Cortex of kidney (tissue), 1 donor: Measurements from ENCODE around the gene MAPK7.

Experiments
- DNase-seq: peaks from one replicate; lab custom pipeline; 2025; lab: John Stamatoyannopoulos, UW

Gene MAPK7

GRCh38 chr17:19381361-19381740 lies 3.1 kb downstream of the MAPK7 start:
- DNase-seq, result no peak

DNA sequence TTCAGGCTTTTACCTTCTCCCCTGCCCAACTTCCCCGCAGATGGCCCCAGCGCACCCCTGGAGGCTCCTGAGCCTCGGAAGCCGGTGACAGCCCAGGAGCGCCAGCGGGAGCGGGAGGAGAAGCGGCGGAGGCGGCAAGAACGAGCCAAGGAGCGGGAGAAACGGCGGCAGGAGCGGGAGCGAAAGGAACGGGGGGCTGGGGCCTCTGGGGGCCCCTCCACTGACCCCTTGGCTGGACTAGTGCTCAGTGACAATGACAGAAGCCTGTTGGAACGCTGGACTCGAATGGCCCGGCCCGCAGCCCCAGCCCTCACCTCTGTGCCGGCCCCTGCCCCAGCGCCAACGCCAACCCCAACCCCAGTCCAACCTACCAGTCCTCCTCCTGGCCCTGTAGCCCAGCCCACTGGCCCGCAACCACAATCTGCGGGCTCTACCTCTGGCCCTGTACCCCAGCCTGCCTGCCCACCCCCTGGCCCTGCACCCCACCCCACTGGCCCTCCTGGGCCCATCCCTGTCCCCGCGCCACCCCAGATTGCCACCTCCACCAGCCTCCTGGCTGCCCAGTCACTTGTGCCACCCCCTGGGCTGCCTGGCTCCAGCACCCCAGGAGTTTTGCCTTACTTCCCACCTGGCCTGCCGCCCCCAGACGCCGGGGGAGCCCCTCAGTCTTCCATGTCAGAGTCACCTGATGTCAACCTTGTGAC lies 3.6 kb downstream of the MAPK7 start:
- no peak for DNase-seq

DNA sequence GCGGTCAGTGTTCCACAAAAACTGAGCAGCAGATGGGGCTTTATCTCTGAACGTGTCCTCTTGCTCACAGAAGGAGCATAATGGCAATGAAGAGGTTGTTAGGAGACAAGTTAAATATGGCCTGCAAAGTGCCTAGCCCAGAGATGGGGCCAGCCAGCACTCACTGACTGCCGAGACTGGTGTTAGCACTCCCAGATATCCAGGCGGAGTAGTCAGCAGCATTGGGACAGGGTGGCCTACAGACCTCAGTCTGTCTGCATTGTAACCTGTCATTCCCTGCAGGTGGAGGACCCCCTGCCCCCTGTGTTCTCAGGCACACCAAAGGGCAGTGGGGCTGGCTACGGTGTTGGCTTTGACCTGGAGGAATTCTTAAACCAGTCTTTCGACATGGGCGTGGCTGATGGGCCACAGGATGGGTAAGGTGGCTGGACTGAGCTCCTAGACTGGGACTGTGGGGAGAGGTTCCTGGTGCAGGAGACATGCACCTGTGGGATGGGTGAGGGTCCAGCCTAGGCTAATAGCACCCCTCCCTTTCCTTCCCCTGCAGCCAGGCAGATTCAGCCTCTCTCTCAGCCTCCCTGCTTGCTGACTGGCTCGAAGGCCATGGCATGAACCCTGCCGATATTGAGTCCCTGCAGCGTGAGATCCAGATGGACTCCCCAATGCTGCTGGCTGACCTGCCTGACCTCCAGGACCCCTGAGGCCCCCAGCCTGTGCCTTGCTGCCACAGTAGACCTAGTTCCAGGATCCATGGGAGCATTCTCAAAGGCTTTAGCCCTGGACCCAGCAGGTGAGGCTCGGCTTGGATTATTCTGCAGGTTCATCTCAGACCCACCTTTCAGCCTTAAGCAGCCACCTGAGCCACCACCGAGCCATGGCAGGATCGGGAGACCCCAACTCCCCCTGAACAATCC lies 4.5 kb downstream of the MAPK7 start:
- no peak for DNase-seq

- DNase-seq, result no peak
Observed at GRCh38 chr17:19383681-19384470, 5.6 kb downstream of the MAPK7 start.

DNA sequence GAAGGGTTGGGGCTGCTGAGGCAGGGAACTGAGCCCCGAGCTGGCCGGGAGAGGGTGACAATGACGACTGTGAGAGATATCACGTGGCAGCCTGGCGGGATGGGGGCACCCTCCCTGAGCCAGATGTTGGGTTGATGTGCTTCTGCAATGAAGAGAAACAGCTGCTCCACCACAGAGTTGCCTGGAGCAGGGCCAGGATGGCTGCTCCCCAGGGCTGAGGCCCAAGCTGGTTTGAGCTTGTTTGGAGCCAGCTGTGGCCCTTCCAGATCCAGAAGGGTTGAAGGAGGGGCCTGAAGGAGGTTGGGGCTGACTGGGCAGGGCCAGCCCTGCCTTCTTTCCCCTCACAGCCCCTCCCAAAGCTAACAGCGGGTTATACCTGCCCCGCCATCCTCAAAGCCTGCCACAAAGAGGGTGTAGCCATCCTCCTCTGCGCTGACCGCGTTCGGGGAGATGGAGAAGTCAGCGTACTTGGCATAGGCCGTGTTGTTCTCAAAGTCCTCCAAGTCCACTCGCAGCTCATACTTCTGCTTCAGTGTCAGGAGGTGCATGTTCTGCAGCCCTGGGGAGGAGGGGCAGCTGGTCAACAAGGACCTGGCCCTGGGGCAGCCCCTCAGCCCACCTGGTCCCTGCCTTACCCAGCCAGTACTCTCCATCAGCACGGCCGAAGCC lies 6.6 kb downstream of the MAPK7 start:
- DNase-seq, result no peak

DNA sequence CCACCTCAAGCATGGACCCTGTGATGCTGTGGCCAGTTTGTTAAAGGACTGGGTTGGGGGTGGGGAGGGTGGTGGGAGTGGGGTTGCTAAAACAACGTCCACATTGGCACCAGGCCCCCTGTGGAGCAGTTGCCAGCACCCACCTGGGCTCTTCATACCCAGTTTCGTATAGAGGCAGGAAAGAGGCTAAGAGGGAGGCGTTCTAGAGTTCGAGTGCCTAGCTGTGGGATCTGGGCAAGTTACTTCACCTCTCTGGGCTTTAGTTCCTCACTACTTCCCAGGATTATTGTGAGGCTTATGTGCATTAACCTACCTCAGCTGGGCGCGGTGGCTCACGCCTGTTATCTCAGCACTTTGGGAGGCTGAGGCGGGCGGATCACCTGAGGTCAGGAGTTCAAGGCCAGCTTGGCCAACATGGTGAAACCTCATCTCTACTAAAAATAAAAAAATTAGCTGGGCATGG lies 7.3 kb downstream of the MAPK7 start:
- no peak for DNase-seq

DNA sequence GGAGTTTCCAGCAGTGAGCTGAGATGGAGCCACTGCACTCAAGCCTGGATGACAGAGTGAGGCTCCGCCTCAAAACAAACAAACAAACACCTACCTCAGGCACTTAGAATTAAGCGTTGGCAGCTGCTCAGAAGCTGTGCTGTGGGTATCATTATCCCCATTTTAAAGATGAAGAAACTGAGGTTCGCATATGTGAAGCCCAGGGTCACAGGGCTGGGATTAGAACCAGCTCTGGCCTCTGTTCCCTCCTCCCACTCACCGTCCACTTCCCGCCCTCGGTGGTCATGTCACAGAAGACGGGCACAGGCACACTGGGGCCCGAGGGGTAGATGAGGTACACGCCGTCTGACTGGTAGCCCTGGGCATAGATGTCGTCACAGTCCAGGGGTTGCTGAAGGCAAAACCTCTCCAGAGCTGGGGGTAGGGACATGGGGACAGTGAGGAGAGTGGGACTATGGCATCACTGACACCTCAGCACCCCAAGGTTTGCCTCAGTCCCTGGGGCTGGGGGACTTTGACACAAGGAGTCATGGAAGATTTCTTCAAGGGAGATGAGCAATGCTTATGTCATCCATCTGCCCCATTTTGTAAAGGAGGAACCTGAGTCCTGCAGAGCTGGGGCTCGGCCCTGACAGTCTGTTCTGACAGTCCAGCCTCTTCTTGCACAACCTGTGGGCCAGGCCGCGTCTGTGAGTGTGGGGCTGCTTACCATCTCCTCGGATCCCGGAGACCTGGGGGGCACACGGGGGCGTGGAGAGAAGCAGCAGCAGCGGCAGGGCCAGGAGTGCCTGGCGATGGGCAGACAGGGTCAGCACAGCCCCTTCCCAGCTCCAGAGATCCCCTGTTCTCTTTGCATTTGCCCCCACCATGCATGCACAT lies 8.0 kb downstream of the MAPK7 start:
- no peak for DNase-seq

GRCh38 chr17:19386974-19387920 lies 8.9 kb downstream of the MAPK7 start, which contains the start of gene MFAP4:
TSS of gene MFAP4 (minus strand) at chr17:19387190. CDS start at chr17:19387155, 35 bp downstream.
- no peak for DNase-seq

DNA sequence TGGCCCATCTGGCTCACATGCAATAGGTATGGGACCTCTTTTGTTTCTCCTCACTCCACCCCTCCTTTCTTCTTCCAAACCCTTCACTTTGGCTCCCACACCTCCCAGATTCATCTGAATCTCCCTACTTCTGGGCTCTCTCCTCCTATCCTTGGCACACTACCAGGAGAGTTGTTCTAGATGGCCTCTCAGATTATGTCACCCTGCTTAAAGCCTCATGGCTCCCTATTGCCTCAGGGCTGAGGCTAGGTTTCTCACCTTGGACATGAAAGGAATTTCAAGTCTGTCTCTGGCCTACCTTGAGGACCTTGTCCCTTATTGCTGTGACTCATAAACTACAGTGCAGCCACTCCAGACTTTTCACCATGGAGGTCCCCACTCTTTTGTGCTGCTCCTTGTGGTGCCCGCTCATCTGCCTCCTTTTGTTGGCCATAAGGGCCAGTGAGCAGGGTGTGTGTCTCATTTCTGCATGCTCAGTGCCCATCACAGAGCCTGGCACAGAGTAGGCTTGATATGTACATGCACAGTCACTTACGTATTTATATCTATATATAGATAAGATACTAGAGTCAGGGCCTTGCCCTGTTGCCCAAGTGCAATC lies 9.7 kb downstream of the MAPK7 start:
- DNase-seq, result no peak

GRCh38 chr17:19388791-19389785 lies 10.8 kb downstream of the MAPK7 start:
- no peak for DNase-seq

DNA sequence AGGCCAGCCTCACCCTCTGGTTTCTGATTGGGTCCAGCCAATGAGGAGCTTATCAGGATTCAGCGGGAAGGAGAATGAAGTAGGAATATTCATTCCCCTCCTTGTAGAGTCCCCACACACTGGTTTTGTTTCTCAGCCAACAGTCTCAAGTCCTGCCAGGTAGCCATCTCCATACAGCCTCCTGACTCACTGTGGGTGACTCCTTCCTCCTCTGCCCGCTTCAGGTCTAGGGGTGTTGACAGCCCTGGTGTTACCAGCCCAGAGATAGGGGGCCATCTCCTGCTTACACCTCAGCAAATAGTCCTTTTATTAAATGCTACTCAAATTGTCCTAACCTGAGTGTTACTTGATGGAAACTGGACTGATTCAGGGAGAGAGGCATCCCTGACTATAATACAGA lies 12.7 kb downstream of the MAPK7 start:
- no peak for DNase-seq

GRCh38 chr17:19391432-19391831 lies 13.1 kb downstream of the MAPK7 start:
- DNase-seq, result no peak

- no peak for DNase-seq
Observed at GRCh38 chr17:19392303-19392702, 14.0 kb downstream of the MAPK7 start.

- no peak for DNase-seq
Observed at GRCh38 chr17:19397556-19398041, 19.3 kb downstream of the MAPK7 start.

DNA sequence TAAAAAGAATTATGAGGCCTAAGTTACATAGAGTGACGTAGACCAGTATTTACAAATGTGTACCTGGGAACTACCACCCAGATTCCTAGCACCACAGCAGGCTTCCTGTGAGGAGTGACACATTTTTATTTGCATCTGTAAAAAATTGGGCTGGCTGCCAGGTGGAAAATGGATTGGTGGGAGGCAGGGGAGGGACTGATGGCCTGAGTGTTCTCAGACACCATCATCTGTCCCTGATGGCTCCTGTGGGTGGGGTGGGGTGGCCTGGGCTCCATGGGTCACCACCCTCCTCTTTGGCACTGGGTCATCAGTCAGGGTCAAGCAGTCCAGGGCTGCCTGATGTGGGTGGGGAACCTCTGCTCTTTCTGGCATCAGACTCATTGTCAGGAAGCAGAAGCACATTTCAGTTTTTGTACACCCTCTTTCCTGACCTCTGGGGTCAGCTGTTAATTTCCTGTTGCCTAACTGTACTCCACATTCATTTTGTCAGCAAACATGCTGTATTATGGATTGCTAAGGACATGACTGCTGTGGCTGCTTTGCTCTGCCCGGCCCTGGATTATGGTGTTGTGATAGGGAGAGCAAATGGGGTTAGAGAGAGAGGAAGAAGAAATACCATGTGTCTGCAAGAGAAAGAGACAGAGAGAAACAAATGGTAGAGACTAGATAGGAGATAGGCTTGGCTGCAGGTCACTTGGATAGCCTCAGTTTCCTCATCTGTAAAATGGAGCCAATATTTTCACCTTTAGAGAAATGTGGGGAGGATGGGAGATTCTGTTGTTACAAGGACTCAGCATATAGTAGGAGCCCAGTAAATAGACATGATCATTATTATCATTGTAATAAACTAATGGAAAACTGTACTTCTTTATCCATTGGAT lies 20.2 kb downstream of the MAPK7 start:
- no peak for DNase-seq

DNA sequence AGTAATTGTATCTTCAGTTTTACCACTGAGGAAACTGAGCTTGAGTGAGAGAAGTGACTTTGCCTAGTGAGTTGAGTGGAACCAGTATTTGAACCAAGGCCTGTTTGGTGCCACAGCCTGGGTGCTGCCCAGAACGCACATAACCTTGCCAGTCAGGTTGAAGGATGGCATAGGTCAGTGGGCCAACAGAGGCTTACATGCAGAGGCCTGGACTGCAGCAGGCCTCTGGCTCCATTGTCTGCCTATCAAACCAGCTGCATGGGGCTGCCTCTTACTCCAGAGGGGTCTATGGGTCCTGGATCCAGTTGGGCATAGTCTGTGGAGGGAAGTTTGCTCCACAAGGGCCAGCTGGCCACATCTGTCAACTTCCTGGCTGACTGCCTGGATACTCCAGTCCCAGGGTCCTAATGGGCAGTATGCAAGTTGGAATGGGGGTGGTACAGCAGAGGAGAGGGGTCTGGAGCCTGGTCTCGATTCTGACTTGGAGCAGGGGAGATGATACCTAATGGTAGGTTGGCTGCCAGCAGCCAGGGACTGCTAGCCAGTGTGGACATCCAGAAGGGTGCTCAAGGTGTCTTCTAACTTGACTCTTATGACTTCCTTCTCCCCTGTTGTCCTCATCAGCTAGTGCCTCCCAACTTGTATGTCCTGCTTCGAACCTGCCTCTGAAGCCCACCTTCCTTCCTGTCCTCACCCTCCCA lies 21.6 kb downstream of the MAPK7 start:
- no peak for DNase-seq
